Fibroblast of skin of right biceps (primary cell): Measurements from ENCODE around the gene ABCB4.

Experiments used
- DNase-seq: peaks from one replicate; pipeline ENCODE4 v3.0.0-alpha.2; 2013

Gene ABCB4

GRCh38 chr7:87416682-87417587 lies 58.5 kb downstream of the ABCB4 start:
- peak; percentile 61 for DNase-seq

- no peak for DNase-seq
Observed at GRCh38 chr7:87414794-87415188, 60.7 kb downstream of the ABCB4 start.

GRCh38 chr7:87413951-87414793 lies 61.3 kb downstream of the ABCB4 start:
- DNase-seq = peak; percentile 62

GRCh38 chr7:87413029-87413428 lies 62.5 kb downstream of the ABCB4 start:
- peak; percentile 16 for DNase-seq

GRCh38 chr7:87411186-87411585 lies 64.3 kb downstream of the ABCB4 start:
- DNase-seq = no peak

GRCh38 chr7:87404674-87405073 lies 70.8 kb downstream of the ABCB4 start:
- no peak for DNase-seq

- peak; percentile 83 for DNase-seq
Observed at GRCh38 chr7:87398446-87398845, 77.0 kb downstream of the ABCB4 start.

- DNase-seq = no peak
Observed at GRCh38 chr7:87395442-87396020, 79.9 kb downstream of the ABCB4 start.

- no peak for DNase-seq
Observed at GRCh38 chr7:87391020-87391701, 84.3 kb downstream of the ABCB4 start.

- DNase-seq = no peak
Observed at GRCh38 chr7:87380905-87381304, 94.6 kb downstream of the ABCB4 start.

GRCh38 chr7:87375662-87376435 lies 99.6 kb downstream of the ABCB4 start:
- DNase-seq = no peak

- DNase-seq = peak; percentile 48
Observed at GRCh38 chr7:87370660-87371180, 104.8 kb downstream of the ABCB4 start.

- no peak for DNase-seq
Observed at GRCh38 chr7:87369216-87369615, 106.3 kb downstream of the ABCB4 start.

- DNase-seq = no peak
Observed at GRCh38 chr7:87364246-87364645, 111.2 kb downstream of the ABCB4 start.

GRCh38 chr7:87363342-87363741 lies 112.1 kb downstream of the ABCB4 start:
- no peak for DNase-seq

- no peak for DNase-seq
Observed at GRCh38 chr7:87361320-87361719, 114.2 kb downstream of the ABCB4 start.

GRCh38 chr7:87359366-87359765 lies 116.1 kb downstream of the ABCB4 start:
- peak; percentile 45 for DNase-seq

GRCh38 chr7:87356448-87356847 lies 119.0 kb downstream of the ABCB4 start:
- DNase-seq = no peak

GRCh38 chr7:87354749-87355148 lies 120.7 kb downstream of the ABCB4 start:
- peak; percentile 33 for DNase-seq
